Left renal cortex interstitium (tissue), 4 donors: ENCODE measurements around the gene TESK1. TPM values are rescaled to one million over a fixed set of nuclear protein-coding genes. Genes with fewer than 3 reads are reported as not detected.

Experiments
- polyA plus RNA-seq, 4 donors: library from polyadenylated mRNA; unstranded; fragments of 120-200 nt; gene quantifications; one replicate each; pipeline ENCODE4 v1.2.1, GENCODE V29; 2013; ENCODE audit not compliant: insufficient read length in 4 of 4

Gene TESK1
- polyA plus RNA-seq, 4 donors = 29.4 to 51.9 (median 41.7) TPM

Other genes with a start within 250 kb of the TESK1 start
- gene RUSC2, start 115.2 kb upstream of the TESK1 start, polyA plus RNA-seq = 10 to 100 TPM; 17.3 to 21.7 (median 19.7) TPM
- gene CD72, start 13.2 kb downstream of the TESK1 start, polyA plus RNA-seq = 1 to 10 TPM; 2.4 to 3.4 (median 2.9) TPM
- under 1 TPM; 0.14 to 0.30 (median 0.18) TPM for gene SIT1, start 45.7 kb downstream of the TESK1 start, polyA plus RNA-seq
- gene RMRP, start 52.8 kb downstream of the TESK1 start, polyA plus RNA-seq = not detected
- gene CCDC107, start 53.0 kb downstream of the TESK1 start, polyA plus RNA-seq = 10 to 100 TPM; 16.3 to 25.8 (median 19.7) TPM
- 10 to 100 TPM in 2 of 4 donors, 1 to 10 TPM in 2; 6.1 to 11.0 (median 9.9) TPM for gene ARHGEF39, start 59.9 kb downstream of the TESK1 start, polyA plus RNA-seq
- 1 to 10 TPM in 1 of 4 donors, under 1 TPM in 3; 0.61 to 1.2 (median 0.89) TPM for gene CA9, start 68.7 kb downstream of the TESK1 start, polyA plus RNA-seq
- gene TPM2, start 84.7 kb downstream of the TESK1 start, polyA plus RNA-seq = 100 to 1,000 TPM; 127 to 206 (median 194) TPM
- 100 to 1,000 TPM; 144 to 186 (median 174) TPM for gene TLN1, start 126.9 kb downstream of the TESK1 start, polyA plus RNA-seq
- gene CREB3, start 127.4 kb downstream of the TESK1 start, polyA plus RNA-seq = 10 to 100 TPM; 38.0 to 44.0 (median 39.0) TPM
- gene GBA2, start 144.0 kb downstream of the TESK1 start, polyA plus RNA-seq = 100 to 1,000 TPM in 2 of 4 donors, 10 to 100 TPM in 2; 91.6 to 145 (median 116) TPM
- 10 to 100 TPM; 26.0 to 31.0 (median 27.8) TPM for gene RGP1, start 144.0 kb downstream of the TESK1 start, polyA plus RNA-seq
- not detected for gene MSMP, start 149.0 kb downstream of the TESK1 start, polyA plus RNA-seq
- gene NPR2, start 186.3 kb downstream of the TESK1 start, polyA plus RNA-seq = 10 to 100 TPM; 20.5 to 30.8 (median 27.7) TPM
- 1 to 10 TPM; 5.2 to 9.5 (median 6.0) TPM for gene SPAG8, start 207.0 kb downstream of the TESK1 start, polyA plus RNA-seq
- gene HINT2, start 209.8 kb downstream of the TESK1 start, polyA plus RNA-seq = 10 to 100 TPM; 47.6 to 70.1 (median 52.5) TPM
- under 1 TPM in 3 of 4 donors, not detected in 1; 0.08 to 0.60 (median 0.22) TPM for gene FAM221B, start 223.5 kb downstream of the TESK1 start, polyA plus RNA-seq
- 10 to 100 TPM; 25.6 to 39.5 (median 29.2) TPM for gene TMEM8B, start 224.0 kb downstream of the TESK1 start, polyA plus RNA-seq